Epithelial cell of esophagus (primary cell): ENCODE results near the gene TNFRSF18.
"Not testable (repeated sequence)": the region's sequence is repeated elsewhere in the genome, so short reads cannot be mapped to it uniquely, and the experiment has no call there.

Experiments
- DNase-seq: peaks from one replicate; pipeline ENCODE4 v3.0.0; 2010; ENCODE audit warnings: low read depth
- H3K4me3 ChIP-seq: 2 replicates; pipeline ENCODE4 v1.5.1; 2011; ENCODE audit warnings: mild to moderate bottlenecking, low read length, control low read depth
- CTCF ChIP-seq: IDR thresholded peaks from 2 replicates; pipeline ENCODE4 v1.5.1; 2011; ENCODE audit warnings: low read depth, mild to moderate bottlenecking, low read length, control low read depth, inconsistent platforms; ENCODE audit not compliant: insufficient read depth; ENCODE audit errors: missing control alignments

Gene TNFRSF18

GRCh38 chr1:1197551-1198422, 8.6 kb downstream of the TNFRSF18 start:
- no peak for DNase-seq
- no peak for TF ChIP-seq CTCF
- no peak overlapping the region for H3K4me3 ChIP-seq

GRCh38 chr1:1197188-1197500, 9.2 kb downstream of the TNFRSF18 start:
- TF ChIP-seq CTCF, result no peak
- H3K4me3 ChIP-seq, result no peak overlapping the region
- no peak for DNase-seq

- no peak for DNase-seq
- no peak overlapping the region for H3K4me3 ChIP-seq
- TF ChIP-seq CTCF, result no peak
These were observed 9.8 kb downstream of the TNFRSF18 start for GRCh38 chr1:1196431-1197187.

- H3K4me3 ChIP-seq, DNase-seq: not testable (repeated sequence)
These were observed 10.7 kb downstream of the TNFRSF18 start for GRCh38 chr1:1195726-1196125.

- no peak overlapping the region for H3K4me3 ChIP-seq
- no peak for DNase-seq
- TF ChIP-seq CTCF, result no peak
These were observed 11.7 kb downstream of the TNFRSF18 start for GRCh38 chr1:1194723-1195122.

- no peak for TF ChIP-seq CTCF
These were observed 14.7 kb downstream of the TNFRSF18 start for GRCh38 chr1:1191734-1192133.

GRCh38 chr1:1189111-1189510, 17.3 kb downstream of the TNFRSF18 start:
- H3K4me3 ChIP-seq, result no peak overlapping the region
- no peak for TF ChIP-seq CTCF
- DNase-seq, result no peak

More at GRCh38 chr1:1191734-1192133, 14.7 kb downstream of the TNFRSF18 start:
- no peak overlapping the region for H3K4me3 ChIP-seq
- no peak for DNase-seq
